ENCODE data around the gene FRG2C.
"Not testable (repeated sequence)": the region's sequence is repeated elsewhere in the genome, so short reads cannot be mapped to it uniquely, and the experiment has no call there.

FRG2C gene

DNA sequence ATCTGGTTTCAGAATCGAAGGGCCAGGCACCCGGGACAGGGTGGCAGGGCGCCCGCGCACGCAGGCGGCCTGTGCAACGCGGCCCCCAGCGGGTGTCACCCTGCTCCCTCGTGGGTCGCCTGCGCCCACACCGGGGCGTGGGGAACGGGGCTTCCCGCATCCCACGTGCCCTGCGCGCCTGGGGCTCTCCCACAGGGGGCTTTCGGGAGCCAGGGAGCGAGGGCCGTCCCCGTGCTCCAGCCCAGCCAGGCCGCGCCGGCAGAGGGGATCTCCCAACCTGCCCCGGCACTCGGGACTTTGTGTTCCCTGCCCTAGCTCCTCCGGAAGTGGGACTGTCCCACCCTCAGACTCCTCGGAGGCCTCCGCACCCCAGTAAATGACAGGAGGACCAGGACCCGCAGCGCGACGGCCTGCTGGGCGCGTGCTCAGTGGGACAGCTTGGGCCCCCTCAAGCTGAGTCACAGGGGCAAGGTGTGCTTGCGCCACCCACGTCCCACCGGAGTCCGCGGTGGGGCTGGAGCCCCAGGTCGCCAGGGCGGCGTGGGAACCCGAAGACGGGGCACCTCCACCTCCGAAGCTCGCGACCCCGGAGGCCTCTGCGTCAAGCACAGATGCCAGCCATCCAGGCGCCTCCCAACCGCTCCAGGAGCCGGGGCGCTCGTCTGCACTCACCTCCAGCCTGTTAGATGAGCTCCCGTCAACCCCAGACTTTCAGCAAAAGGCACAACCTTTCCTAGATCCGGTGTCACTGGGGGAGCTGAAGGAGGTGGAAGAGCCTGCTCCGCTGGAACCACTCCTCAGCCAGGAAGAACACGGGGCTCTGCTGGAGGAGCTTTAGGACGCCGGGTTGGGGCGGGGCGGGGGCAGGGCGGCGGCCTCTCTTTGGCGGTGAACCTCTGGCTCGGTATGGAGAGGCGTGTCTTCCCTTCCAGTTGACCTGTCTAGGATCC is 5.5 kb downstream of the FRG2C start:
- DNase-seq = not testable (repeated sequence)

DNA sequence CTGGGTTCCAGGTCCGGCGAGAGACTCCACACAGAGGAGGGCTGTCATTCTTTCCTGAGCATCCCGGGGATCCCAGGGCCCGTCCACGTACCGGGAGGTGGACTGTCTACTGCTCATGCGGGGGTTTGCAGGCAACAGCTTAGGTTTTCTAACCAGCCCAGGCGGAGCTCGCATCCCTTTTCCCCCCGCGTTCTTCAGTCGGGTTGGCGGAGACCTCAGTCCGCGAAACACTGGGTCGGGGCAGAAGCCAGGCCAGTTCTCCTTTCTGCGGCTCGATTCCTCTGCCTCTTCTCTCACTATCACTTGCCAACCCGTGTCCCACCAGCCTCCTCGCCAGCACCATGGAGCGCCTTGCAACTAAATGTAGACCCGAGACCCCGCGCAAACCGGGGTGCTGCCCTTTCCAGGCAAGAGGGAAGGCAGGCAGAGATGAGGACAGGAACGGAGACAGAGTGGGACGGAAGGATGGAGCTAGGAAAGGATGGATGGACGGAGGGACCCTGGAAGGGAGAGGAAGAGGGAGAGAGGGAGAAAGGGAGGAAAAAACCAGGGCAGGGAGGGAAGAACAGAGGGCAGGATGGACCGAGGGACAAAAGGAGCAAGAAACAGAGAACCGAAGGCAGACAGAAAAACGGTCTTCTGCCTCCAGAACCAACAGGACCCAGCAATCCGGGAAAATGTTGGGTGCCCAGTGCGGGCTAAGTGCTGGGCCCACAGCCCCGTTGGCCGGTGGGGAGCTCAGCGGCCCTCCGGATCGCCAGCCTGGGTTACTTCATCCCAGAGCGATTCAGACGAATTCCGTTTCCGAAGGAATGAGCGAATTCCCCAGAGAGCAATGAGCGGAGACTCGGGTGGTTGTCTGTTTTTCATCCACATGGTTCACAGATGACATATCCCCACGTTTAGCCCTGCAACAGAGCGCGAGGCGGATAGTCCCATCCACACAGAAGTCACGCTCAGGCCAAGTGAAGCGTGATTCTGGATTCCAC is 6.5 kb downstream of the FRG2C start:
- not testable (repeated sequence) for DNase-seq

DNA sequence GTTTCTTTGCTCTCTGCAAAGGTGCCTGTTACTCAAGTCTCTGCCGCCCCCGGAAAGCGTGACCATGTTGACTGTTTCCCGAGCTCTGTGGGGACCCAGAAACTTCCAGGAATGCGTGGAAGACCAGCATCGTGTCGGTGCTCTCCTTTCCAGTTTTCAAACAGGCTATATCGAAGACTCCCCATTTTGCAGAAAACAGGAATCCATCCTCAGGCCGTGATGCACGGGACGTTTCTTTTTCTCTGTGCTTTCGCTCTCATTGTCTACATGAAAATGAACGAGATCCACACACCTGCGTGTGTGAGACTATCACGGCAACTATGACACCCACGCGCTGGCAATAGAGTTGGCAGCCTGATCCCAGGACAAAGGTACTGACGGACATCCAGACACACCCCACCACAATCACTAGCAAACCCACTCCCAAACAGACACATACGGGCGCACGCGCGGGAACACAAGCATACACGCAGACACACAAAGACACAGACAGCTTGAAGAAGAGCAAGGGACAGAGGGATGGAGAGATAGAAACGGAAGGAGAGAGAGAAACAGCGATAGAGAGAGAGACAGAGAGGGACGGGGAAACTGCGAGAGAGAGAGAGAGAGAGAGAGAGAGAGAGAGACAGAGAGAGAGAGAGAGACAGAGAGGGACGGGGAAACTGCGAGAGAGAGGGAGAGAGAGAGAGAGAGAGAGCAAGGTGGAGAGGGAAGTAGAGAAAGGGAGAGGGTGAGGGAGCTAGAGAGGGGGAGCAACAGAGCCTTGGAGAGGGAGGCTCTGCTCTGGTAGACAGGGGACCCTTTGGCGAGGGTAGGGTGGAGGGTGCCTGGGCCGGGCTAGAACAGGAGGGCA is 7.4 kb downstream of the FRG2C start:
- DNase-seq = not testable (repeated sequence)

DNA sequence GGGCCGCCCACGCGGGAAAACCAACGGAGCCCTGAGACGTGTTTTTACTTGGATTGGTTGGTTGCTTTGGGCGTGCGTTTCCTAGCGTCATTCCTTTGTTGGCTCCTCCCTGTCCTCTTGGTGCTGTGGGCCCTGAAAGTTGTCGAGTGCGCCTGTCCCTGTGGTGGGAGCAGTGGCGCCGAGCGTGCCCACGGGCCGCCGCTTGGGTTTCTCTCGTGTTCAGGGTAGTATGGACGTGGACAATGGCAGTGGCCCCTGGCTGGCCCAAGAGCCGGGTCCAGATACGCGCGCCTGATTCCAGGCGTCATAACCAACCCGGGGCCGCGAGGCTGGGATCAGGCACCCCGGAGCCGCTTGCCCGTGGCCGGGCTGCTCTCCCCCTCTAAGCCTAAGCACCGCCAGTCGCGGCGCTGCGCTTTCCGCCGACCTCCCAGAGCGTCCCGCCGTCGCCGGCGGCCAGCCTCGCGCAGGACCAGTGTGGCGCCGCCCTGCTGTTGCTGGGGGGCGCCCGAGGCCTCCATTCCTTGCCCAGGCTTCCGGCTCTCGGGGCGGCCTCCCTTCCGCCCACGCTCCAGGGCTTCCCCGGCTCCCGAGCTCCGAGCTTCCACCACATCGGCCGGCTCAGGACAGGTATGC is 8.1 kb downstream of the FRG2C start:
- DNase-seq = not testable (repeated sequence)

DNA sequence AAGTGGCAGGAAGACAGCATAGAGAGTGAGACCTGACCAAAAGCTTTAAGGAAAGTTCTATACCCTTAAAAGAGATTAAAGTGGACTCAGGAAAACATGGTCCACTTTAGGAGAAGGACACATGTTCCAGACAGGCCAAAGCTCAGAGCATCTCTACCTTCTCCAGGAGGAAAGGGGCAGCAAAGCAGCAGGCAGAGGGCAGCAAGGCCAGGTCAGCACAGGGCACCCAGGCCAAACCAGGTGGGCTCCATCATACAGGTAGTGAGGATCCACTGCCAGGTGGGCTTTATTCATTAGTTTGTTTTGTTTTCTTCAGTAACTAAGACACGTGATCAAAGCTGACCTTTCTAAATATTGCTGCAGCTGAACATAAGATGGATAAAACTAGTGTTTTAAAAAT is 19.8 kb downstream of the FRG2C start:
- DNase-seq = not testable (repeated sequence)

DNA sequence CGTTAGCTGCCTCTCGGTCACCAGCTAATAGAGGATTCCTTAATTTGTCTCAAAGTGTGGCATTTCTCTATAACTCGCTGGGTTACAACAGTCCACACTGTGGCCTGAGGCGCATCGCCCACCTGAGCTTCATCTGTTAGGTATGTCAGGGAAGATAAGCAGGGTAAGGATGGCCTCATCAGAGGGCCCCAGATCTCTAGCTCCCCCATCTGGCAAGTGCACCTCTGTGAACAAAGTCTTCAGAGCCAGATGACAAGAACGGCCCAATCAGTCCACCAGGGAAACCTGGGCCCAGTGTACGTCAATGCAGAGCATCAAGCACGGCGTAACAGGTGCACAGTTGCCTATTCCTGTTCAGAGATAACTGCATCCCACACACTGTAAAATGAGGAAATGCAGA is 23.2 kb downstream of the FRG2C start:
- no peak for DNase-seq

DNA sequence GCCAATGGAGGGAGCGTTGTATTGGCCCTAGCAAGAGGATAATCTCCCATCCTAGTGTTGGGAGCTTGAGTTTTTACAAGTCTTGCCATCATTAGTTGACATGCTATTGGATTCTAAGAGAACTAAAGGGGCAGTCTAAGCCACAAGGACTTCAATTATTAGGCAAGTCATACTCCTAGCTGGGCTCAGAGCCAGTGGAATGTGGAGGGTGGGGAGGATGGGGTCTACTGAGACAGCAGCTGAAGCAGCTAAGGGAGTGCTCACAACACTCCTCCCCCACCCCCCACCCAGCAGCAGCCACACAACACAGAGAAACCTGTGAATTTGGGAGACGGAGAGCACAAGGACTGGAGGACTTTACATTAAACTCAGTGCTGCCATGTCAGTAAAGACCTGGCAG is 27.9 kb downstream of the FRG2C start:
- no peak for DNase-seq

All from NCI-H774 (cell line).